Islet of Langerhans (tissue), 1 donor: ENCODE measurements around the gene P2RX7.

Experiments used
- FAIRE-seq: peaks from one replicate; lab custom pipeline; 2011; peaks lifted over from hg19 to GRCh38; lab: Jason Lieb, UNC

P2RX7 gene

DNA sequence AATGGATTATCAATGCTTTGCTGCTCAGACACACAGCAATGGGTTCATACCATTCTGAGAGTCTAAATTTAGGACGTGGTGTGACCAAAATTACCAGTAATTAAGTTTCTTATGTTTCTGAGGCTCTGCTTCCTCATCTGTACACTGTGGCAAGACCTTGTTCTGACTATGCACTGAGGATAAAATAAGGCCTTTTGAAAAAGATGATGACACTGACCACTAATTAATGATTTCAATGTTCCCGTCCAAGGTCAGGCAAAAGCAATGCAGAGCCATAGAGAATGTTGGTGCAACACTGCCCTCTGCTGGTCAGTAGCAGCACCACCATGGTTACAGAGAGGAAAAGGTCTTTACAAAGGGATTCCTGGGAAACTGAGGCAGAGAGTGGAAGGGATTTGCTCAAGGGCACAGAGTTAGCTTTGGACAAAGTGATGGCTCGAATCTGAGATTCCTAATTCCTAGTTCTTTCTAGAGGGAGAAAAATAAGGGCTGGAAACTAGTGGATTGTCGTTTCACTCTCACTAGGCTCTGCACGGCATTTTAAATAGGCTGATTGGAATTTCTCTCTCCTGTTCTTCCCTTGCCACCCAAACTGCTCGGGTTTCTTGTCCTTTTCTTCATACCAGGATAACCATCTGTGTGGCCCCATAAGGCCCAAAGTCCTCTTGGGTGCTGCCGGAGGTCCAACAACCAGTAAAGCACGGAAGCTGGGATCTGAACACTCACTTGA lies 22.3 kb upstream of the P2RX7 start:
- no peak for FAIRE-seq

DNA sequence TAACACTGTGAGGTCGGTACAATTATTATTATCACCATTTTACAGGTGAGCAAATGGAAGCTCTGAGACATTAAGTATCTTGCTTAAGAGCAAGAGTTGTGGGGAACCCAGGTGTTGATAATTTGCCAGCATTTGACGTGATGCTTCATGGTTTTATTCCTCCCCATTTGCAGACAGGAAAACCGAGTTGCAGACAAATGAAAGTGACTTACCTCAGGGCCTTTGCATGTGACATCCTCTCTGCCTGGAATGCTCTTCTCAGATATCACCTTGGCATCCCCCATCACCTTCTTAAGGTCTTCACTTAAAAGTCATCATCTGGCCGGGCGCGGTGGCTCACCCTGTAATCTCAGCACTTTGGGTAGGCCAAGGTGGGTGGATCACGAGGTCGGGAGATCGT lies 21.0 kb upstream of the P2RX7 start:
- no peak for FAIRE-seq

DNA sequence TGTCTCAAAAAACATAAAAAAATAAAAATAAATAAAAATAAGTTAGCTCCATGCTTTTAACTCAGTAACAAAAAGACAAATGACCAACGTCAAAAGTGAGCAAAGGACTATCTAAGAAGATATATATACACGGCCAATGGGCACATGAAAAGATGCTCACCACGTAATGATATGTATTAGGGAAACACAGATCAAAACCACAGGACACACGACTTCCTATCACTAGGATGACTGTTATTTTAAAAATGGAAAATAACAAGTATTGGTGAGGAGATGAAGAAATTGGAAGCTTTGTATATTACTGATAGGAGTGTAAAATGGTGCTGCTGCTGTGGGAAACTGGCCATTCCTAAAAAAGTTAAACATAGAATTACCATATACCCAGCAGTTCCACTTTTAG lies 20.2 kb upstream of the P2RX7 start:
- no peak for FAIRE-seq

DNA sequence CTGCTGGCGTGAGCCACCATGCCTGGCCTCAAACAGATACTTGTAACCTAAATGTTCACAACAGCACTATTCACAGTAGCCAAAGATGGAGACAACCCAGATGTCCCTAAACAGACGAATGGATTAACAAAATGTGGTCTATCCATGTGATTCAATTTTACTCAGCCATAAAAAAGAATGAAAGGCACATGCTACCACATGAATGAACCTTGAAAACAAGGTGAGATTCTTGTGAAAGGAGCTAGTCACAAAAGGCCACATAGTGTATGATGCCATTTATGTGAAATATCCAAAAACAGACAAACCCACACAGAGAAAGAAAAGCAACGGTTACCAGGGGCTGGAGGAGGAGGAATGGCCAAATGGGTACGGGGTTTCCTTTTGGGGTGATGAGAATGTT lies 19.6 kb upstream of the P2RX7 start:
- FAIRE-seq: no peak

DNA sequence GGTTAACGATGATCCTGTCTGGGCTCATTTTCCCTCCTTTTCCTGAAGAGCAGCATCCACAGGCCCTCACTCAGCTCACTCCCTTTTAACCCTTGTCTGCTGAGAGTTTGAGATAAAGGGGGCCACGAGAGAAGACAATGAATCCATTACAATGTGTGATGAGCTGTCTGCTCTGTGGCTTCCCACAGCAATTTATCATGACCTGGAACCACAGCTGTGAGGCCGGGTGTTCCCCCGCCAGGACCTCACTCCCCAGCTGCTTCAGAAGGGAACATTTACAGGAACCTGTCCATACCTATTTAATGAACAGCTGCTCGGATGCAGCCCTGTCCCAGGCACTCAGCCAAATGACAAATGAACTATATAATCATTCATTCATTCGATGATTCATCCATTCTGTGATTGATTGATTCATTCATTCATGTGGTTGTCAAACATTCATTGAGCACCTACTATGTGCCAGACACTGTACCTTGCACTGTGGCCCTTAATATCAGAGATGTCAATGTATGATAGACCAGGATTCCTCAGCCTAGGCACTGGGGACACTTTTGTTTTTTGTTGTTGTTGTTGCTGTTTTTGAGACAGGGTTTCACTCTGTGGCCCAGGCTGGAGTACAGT lies 18.5 kb upstream of the P2RX7 start:
- FAIRE-seq: no peak

DNA sequence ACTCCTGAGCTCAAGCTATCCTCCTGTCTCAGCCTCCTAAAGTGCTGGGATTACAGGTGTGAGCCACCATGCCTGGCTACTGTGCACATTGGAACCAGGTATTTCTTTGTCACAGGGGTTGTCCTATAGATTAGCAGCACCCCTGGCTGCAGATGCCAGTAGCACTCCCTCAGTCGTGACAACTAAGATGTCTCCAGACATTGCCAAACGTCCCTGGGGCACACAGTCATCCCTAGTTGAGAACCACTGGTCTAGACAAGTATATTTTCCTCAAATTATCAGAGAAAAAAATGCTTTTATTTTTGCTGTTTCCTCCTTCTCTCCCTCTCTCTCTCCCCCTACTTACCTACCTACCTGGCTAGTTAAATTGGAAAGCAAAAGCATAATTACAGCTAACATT lies 17.9 kb upstream of the P2RX7 start:
- FAIRE-seq: no peak

DNA sequence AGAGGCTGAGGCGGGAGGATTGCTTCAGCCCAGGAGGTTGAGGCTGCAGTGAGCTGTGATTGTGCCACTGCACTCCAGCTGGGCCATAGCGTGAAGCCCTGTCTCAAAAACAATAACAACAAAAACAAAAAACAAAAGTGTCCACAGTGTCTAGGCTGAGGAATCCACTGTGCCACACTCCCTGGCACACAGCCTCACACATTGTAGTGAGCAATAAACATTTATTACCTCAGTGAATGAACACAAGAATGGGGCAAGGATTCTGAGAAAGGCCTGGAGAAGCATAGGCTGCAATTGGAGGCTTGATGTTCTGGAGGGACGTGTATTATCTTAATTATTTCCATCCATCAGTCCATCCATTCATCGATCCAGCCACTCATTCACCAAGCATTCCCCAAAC lies 17.1 kb upstream of the P2RX7 start:
- FAIRE-seq: no peak

DNA sequence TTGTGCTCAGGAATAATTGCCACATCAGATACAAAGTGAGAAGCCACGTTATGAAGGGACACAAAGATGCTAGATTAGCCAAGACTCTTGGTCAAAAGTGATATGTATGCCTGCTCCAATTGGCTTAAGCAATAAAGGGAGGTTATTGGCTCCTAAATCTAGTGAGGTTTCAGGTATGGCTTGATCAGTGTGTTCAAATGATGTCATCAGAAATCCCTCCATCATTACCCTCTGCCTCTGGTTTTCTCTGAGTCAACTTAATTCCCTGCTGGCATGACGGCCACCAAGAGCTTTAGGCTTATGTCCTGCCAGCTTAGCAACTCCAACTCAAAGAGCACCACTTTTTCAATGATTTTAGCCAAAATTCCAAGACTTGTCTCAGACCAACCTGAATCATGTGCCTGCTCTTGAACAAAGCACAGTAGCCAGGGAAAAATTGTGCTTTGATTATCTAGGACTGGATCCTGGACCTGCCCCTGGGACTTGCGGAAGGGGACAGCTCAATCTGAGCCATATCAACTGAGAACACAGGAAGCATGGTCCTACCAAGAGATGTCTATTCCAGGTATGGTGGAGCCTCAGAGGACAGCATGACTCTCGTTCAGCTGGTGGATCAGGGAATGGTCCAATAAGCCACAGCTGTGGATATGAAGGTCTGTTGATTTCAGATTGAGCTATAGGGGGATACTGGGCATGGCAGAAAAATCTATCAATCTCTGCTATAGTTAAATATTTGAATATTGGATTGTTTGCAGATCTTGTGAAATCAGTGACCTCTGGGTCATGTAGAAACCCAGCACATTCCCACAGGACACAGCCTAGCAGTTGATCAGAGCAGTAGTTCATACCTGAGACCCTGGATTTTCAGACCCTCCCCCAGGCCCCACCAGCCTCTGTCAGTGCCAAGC lies 16.1 kb upstream of the P2RX7 start:
- no peak for FAIRE-seq

DNA sequence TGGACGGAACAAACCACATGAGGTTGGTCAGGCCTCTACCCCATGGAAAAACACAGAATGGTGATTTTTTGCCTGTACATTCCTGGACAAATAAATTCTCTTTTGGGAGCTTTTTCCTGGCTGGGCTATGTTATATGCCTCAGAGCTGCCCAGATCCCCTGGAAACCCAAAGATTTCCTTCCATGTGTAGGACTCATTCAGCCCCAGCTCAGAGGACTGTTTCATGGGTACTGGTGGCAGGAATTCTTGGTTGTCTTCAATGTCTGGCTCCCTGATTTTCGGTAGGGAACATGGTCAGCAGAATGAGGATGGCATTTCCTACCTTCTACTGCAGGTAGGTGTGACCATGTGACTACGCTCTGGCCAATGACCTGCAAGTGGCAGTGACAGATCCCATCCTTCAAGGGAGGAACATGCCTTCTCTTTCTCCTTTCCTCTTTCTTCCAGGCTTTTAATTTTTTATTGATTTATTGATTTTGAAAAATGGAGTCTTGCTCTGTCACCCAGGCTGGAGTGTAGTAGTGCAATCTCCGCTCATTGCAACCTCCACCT lies 15.4 kb upstream of the P2RX7 start:
- no peak for FAIRE-seq

DNA sequence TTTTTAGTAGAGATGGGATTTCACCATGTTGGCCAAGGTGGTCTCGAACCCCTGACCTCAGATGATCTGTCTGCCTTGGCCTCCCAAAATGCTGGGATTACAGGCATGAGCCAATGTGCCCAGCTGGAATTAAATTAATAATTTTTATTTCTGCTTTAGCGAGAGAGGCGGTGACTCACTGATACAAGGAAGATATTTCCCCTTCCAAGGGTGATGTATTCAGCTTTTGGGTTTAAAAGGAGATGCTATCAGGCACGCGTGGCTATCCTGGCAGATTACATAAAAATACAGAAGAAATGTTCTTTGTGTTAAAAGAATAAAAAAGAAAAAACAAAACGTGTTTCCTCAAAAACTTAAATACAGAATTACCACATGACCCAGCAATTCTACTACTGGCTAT lies 12.4 kb upstream of the P2RX7 start:
- no peak for FAIRE-seq

DNA sequence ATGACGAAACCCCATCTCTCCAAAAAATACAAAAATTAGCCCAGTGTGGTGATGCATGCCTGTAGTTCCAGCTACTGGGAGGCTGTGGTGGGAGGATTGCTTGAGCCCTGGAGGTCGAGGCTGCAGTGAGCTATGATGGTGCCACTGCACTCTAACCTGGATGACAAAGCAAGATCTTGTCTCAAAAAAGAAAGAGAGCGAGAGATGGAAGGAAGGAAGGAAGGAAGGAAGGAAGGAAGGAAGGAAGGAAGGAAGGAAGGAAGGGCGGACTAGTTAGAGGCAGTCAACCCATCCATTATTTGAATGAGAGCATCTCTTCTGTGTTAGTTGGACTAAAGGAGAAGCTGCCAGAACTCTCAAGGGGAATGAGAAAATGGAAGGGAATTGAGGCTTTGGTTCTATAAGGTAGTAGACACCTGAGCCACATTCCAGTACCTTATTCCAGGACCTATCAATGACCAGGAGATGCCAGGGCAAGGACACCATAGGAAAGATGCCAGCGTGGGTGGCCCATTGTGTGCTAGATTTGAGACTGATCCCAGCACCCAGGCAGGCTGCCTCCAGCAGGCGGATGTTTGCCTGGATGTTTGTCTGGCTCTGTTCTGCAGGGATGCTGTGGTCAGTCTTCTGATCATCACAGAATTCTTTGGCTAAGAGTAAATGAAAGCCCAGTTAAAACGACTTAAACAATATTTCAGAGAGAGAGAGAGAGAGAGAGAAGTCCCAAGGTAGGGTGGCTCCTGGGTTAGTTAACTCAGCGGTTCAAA lies 11.5 kb upstream of the P2RX7 start:
- FAIRE-seq: no peak

DNA sequence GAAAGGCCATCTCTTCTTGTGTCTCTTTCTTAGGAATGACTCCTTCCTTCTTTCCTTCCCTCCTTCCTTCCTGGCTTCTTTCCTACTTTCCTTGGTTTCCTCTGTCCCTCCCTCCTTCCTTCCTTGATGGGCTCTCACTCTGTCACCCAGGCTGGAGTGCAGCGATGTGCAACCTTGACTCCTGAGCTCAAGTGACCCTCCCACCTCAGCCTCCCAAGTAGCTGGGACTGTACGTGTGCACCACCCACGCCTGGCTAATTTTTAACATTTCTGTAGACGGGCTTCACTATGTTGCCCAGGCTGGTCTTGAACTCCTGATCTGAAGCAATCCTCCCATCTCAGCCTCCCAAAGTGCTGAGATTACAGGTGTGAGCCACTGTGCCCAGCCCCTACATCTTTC lies 10.9 kb upstream of the P2RX7 start:
- no peak for FAIRE-seq

DNA sequence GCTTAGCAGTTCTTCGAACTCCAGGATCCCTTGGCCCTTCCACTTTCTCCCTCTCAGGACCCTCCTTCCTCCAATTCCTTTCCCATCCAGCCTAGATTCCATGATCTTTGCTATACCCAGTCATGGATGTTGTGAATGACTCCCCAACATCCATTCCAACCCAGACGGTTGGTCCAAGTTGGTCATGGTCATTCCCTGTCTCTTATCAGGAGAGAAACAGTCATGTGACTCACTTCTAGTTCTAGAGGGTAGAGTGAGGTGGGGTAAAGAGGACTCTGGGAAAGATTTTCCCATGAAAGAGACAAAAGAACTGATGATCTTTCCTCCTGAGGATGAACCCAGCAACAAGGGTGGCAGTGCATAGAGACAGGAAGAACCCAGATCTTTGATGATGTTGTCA lies 9.2 kb upstream of the P2RX7 start:
- no peak for FAIRE-seq

DNA sequence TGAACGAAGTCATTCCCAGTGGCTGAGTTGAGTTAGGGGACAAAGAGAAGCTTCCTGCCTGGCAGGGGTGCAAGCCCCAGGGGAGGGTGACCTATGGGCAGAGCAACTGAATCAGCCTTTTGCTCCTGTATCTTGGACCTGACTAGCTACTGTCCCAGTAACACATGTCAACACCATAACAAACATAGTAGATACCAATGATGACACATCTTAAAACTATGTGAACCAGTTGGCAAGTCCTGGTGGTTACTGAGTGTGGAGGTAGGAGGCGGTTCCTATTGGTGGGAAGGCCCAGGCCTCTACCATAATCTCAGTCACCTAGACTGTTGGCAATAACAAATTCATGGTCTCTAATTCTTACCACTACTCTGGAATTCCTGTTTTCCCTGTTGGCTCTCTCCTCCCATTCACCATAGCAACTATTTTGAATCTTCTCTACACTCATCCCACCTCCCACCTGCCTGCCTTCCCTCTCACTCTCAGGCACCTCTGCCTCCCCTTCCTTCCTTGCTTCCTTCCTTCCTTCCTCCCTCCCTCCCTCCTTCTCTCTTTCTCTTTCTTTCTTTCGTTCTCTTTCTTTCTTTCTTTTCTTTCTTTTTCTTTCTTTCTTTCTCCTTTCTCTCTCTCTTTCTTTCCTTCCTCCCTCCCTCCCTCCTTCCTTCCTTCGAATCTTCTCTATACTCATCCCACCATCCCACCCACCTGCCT lies 8.1 kb upstream of the P2RX7 start:
- FAIRE-seq: no peak

DNA sequence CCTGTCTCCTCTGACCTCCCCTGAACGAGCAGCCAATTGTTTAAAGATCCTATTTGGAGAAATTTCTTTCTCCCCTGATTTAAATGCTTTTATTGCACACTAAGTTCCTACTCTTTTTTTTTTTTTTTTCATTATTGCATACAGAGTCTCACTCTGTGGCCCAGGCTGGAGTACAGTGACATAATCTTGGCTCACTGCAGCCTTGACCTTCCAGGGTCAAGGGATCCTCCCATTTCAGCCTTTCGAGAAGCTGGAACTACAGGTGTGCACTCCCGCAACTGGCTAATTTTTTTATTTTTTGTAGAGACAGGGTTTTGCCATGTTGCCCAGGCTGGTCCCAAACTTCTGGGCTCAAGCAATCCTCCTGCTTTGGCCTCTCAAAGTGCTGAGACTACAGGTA lies 5.2 kb upstream of the P2RX7 start:
- FAIRE-seq: no peak

DNA sequence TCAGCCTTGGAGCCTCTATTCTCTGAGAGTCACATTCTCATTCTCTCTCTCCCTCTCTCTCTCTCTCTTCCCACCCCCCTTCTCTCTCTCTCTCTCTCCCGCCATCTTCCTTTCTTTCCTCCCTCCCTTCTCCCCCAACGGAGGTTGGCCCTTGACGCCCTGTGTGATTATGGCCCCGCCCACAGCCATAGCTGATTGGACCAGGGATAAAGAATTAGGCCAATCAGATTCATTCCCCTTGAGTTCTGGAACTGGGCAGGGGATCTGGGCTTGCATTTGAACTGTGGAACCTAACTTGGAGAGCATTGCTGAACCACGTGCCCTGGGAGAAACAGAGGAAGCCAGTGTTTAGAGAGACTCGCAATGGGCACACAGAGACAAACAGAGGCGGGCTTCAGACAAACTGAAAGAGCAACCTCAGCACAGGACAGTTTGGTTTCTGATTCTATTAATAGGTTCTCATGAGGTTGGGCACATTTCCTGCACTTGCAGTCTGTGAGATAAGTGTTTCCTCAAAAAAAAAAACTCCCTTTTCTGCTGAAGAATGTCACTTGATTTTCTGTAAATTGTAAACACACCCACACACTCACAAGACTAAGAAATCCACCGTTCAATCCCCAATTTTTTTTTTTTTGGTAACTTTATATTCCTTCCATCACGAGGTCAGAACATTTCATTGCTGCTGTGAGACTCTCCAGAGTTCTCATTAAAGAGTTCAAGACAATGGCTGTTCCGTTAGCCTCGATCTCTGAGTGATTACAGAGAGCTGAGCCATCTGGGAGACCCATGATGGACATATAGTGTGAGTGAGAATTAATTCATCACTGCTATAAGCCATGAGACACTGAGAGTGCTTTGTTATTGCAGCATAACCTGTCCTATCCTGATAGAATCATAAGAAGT lies 3.5 kb upstream of the P2RX7 start:
- FAIRE-seq: no peak

DNA sequence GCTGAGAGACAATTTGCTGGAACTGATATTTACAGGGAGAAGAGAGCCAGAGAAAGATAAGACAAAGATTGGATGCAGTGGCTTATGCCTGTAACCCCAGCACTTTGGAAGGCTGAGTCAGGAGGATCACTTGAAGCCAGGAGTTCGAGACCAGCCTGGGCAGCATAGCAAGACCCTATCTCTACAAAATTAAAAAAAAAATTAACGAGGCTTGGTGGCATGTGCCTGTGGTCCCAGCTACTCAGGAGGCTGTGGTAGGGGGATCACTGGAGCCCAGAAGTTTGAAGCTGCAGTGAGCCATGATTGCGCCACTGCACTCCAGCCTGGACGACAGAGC lies 2.9 kb upstream of the P2RX7 start:
- FAIRE-seq: no peak

DNA sequence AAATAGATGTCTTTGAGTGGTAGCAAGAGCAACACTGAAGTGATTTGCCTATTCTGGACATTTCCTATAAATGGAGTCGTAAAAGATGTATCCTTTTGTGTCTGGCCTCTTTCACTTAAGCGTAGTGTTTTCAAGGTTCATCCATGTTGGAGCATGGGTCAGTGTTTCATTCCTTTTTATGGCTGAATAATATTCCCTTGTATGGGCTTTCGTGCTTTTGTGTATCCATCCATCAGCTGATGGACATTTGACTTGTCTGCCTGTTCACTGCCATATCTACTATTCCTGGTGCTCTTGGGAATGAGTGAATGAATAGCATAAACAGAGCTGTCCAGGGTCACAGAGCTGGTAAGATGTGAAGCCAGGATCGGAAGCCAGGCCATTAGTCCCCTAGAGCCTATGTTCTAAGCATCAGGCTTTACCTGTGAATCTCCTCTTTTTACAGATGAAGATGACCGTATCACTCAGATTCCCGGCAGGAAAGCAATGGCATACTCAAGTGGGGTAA lies 1.8 kb upstream of the P2RX7 start:
- no peak for FAIRE-seq

DNA sequence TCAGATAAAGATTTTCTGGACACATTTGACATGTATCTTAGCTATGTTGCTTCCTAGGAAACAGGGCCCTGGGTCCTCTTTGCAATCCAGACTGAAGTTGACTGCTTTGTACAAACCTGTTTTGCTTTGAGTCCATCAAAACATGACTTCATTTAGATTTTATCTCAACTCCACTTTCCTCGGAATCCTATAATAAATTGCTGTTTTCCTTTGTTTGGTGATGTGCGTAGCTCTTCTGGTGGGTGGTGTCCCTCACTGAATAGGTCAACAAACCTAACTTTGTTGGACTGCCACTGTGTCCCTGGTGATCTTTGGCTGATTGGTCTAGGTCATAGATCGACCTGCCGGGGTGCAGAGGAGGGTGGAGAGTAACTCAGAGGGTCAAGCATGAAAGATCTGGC lies 735 bp upstream of the P2RX7 start:
- FAIRE-seq: no peak

DNA sequence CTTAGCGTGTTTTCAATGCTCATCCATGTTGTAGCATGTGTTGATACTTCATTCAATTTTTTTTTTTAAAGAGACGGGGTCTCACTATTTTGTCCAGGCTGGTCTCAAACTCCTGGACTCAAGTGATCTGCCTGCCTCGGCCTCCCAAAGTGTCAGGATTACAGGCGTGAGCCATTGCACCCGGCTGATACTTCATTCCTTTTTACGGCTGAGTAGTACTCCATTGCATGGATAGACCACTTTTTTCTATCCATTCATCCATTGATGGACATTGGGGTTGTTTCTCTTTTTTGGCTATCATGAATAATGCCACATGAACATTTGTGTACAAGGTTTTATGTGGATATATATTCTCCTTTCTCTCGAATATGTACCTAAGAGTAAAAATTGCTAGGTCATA lies 1.2 kb downstream of the P2RX7 start:
- no peak for FAIRE-seq

DNA sequence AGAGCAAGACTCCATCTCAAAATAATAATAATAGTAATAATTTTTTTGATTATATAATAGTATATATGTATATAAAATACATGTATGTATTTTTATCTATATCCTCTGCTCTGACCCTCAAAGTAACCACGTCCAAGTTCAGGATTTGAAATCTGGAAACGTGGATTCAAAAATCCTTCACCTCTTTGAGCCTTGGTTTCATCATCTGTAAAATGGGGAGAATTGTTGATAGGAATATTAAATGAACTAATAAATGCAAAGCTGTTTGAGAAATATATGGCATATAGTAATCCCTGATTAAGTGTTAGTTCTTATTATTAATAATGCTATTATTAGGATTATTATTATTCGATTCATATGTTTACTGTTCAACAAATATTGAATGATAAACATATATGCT lies 2.6 kb downstream of the P2RX7 start:
- FAIRE-seq: no peak
